Measurements from ENCODE around the gene CLASRP.
"Not testable (repeated sequence)": the region's sequence is repeated elsewhere in the genome, so short reads cannot be mapped to it uniquely, and the experiment has no call there.

Gene CLASRP

DNA sequence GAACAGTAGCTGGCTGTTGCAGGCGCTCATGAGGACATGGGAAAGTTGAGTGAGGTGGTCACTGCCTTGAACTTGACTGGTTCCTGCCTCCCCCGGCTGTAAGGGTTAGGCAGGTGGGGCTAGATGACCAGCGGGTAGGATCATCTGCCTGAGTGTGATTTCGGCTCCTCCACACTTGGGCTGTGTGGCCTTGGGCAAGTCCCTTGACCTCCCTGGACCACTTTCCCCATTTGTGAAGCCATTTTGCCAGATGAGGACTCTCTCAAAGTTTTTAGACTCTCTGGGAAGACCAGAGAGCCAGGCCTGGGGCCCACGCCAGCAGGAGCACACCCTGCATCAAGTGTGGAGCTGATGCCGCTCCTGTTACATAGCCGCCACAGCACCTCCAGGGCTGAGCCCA is 63.6 kb downstream of the CLASRP start:
- TF ChIP-seq, protein P1, sequence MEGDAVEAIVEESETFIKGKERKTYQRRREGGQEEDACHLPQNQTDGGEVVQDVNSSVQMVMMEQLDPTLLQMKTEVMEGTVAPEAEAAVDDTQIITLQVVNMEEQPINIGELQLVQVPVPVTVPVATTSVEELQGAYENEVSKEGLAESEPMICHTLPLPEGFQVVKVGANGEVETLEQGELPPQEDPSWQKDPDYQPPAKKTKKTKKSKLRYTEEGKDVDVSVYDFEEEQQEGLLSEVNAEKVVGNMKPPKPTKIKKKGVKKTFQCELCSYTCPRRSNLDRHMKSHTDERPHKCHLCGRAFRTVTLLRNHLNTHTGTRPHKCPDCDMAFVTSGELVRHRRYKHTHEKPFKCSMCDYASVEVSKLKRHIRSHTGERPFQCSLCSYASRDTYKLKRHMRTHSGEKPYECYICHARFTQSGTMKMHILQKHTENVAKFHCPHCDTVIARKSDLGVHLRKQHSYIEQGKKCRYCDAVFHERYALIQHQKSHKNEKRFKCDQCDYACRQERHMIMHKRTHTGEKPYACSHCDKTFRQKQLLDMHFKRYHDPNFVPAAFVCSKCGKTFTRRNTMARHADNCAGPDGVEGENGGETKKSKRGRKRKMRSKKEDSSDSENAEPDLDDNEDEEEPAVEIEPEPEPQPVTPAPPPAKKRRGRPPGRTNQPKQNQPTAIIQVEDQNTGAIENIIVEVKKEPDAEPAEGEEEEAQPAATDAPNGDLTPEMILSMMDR (IDR thresholded peaks at IDR 0.05; ENCODE audit: extremely low read depth, missing control alignments) = no peak
- DNase-seq (ENCODE audit: low spot score) = no peak

DNA sequence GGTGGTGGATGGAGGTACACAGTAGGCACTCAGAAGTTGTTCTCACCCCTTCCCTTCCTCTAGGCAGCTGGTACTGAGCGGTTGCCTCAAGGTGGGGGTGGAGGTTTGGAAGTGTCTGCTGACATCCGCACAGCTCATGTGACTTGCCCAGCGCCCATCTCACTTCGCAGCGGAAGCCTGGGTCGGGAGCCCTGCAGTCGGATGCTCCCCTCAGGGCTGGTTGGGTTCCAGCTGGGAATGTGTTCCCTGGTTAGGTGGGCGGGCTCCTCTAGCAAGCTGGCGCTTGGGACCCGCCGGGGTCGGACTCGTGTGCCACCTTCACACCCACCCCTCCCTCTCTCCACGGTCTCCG is 64.3 kb downstream of the CLASRP start:
- TF ChIP-seq, protein P1 (IDR thresholded peaks at IDR 0.05; ENCODE audit: extremely low read depth, missing control alignments) = no peak

DNA sequence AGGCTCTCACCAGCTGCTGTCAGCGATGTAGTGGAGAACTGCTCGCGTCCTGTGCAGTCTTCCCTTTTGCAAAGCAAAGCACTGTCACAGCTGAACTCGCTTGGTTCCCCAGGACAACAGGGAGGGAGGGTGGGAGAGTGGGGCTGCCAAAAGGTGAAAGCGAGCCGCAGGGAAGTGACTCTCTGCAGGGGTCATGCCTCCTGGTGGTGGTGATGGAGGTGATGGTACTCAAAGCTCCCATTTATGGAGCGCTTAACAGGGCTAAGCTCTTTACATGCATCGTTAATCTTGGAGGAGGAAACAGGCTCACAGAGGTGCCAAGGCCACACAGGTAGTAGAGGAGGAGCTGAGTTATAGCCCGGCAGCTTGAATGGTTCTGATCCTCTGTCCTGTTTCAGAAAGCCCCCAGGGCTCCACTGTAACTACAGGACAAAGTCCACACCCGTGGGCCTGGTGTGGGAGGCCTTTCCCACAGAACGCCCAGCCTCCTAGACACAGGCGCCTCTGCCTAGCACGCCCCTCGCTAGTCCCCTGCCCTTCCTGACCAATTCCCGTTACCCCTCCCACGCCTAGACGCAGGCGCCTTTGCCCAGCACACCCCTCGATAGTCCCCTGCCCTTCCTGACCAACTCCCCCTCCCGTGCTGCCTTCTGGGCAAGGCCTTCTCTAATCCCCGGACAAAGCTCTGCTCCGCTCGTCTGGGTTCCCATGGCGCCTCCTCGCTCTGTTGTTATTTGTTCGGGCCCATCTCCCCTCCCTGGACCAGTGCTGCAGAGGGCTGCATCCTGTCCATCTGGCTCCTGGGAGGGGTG is 64.9 kb downstream of the CLASRP start:
- DNase-seq (ENCODE audit: low spot score) = no peak
- TF ChIP-seq, protein P1 (IDR thresholded peaks at IDR 0.05; ENCODE audit: extremely low read depth, missing control alignments) = no peak

More for the DNA sequence above, 64.3 kb downstream of the CLASRP start:
- DNase-seq (ENCODE audit: low spot score) = peak; percentile 51

DNA sequence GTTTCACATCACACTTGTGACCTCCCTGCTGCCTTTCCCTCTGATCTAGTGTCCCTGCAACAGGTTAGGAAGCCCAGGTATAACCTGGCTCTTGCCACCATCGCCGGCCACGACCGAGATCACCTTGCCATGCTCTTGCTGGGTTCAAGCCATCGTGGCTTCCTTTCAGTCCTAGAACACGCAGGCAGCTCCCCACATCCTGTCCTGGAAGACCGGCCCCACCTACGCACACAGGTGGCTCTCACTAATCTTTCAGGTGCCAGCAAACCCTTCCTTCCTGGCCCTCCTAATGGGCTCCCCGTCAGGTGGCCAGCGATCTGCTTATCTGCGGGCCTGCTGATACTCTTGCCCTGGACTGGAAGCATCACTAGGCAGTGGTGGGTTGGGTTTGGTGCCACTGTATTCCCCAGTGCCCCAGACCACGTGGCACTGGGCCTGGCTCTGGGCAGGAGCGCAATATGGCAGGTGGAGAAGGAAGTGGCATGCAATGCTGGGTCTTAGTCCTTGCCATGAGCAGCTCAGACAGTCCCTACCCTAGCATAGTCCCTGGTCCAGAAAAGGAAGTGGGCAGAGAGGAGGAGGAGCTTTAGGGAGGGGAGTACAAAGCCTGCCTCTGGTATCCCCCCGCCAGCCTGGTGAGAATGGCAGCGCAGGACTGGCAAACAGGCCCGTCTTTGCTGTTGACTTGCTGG is 66.0 kb downstream of the CLASRP start:
- TF ChIP-seq, protein P1 (IDR thresholded peaks at IDR 0.05; ENCODE audit: extremely low read depth, missing control alignments) = no peak
- no peak for DNase-seq (ENCODE audit: low spot score)

DNA sequence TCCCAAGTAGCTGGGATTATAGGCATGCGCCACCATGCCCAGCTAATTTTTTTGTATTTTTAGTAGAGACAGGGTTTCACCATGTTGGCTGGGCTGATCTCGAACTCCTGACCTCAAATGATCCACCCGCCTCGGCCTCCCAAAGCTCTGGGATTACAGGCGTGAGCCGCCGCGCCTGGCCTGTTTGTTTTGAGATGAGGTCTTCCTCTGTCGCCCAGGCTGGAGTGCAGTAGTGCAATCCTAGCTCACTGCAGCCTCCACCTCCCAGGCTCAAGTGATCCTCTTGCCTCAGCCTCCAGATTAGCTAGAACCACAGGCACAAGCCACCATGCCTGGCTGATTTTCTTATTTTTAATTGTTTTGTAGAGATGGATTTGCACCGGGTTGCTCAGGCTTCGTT is 67.5 kb downstream of the CLASRP start:
- not testable (repeated sequence) for DNase-seq (ENCODE audit: low spot score)

DNA sequence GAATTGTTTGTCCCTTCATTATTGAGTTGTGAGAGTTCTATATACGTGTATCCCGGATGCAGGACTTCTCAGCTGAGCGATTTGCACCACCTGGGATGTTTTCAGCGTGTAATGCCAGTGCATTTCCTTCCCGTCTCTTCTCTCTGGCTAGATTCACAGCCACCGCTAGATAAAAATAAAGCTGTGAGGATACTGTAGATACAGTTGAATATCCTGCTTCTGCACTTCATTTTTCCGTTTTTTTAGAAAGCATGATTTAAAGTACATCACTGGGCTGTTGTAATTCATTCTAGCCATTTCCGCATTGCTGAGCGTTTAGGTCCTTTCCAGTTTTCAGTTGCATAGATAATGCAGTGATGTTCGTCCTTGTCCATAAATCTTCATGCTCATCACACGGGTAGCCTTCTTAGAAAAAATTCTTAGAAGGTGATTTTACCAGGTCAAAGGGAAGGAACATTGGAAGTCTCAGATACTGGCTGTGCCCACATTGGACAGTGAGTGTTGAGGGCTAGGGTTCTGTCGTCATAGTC is 68.8 kb downstream of the CLASRP start:
- TF ChIP-seq, protein P1 (IDR thresholded peaks at IDR 0.05; ENCODE audit: extremely low read depth, missing control alignments) = no peak
- DNase-seq (ENCODE audit: low spot score) = no peak

DNA sequence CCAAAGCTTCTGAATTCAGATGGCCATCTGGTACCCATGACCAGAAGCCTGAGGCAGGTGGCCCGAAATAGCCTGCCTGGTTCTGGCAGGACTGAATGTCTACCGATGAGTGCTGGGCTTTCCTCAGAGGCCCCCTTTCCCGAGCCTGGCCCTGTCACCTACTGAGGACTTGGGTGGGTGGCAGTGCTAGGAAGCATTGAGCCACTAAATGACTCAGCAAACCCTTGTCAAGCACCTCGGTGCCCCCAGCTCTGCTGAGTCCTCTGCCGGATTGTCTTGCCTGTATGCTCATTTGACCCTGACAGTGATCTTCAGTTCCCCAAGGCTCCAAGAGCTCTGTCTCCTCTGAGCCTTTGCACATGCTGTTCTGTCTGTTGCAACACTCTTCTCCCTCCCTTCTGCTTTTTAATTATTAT is 72.0 kb downstream of the CLASRP start:
- peak; percentile 30 for DNase-seq (ENCODE audit: low spot score)
- TF ChIP-seq, protein P1 (IDR thresholded peaks at IDR 0.05; ENCODE audit: extremely low read depth, missing control alignments) = no peak
